ENCODE measurements around the gene SLFN5.
"Not testable (repeated sequence)": the region's sequence is repeated elsewhere in the genome, so short reads cannot be mapped to it uniquely, and the experiment has no call there.

The SLFN5 gene

DNA sequence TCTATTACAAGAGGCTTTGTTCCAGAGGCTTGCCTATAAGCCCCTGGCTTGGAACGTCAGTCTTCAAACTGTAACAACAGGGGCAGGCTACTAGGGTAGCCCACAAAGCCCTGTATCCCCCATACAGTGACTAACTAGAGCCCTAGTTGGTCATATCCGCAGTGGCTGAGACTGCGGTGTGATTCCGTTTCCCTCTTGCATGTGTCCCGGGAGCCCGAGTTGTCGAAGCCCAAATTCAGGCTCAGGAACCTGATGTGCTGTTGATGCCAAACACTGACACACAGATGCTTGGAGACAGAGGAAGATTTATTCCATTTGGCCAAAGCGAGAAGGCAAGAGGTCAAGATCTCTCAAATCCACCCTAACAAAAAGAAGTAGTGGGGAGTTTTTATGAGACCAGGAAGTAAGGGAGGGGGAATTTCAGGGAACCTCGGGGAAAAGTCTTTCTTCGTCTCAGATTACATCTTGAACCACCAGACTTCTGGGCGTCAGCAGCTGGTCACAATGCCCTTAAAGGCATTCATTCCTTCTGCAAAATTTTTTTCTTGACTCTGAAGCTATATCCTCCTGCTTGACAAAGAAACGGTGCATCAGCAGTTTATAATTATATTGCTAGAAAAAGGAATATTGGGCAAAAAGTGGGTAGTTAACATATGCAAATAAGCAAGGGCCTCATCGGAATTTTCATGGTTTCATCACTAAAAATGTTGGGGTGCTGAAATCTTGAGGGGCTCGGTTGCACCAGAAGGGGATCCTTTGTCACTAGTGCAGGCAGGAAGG, 879 bp downstream of the SLFN5 start:
- peak; percentile 41 for DNase-seq

DNA sequence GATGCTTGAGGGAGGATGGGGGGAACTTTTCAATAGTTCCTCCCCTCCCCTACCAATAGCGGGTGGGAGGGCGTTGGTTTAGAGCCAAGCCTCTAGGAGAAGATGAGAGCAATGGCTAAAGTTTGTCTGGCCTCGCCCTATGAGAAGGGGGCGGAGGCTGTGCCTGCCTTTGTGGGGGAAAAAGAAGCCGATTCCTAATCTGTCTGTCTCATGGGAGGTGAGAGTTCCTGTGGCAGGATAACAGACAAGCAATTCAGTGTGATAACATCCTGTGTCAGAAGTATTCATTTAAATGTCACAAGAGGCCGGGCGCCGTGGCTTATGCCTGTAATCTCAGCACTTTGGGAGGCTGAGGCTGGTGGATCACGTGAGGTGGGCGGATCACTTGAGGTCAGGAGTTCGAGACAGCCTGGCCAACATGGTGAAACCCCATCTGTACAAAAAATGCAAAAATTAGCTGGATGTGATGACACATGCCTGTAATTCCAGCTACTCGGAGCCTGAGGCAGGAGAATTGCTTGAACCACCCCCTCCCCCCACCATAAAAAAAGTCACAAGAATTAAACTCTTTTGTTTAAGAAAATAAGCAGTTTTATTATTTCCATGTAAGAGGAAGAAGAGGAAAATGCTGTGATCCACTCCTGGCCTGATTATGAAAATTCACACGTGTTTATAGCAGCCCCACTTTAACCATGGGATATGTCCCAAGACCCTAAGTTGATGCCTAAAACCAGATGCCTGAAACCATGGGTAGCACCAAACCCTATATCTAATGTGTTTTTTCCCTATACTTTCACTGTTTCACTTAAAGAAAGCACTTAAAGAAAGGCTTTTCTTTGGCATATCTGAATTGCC, 1.7 kb downstream of the SLFN5 start:
- DNase-seq, result peak; percentile 90

DNA sequence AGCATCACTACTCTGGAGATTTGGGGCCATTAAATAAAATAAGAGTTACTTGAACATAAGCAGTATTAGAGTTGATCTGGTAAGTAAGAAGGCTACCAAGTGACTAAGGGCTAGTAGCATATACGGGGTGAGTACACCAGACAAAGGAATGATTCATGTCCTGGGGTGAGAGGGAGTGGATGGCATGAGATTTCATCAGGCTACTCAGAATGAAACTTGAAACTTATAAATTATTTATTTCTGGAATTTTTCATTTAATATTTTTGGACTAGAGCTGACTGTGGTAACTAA, 2.3 kb downstream of the SLFN5 start:
- DNase-seq, result peak; percentile 12

DNA sequence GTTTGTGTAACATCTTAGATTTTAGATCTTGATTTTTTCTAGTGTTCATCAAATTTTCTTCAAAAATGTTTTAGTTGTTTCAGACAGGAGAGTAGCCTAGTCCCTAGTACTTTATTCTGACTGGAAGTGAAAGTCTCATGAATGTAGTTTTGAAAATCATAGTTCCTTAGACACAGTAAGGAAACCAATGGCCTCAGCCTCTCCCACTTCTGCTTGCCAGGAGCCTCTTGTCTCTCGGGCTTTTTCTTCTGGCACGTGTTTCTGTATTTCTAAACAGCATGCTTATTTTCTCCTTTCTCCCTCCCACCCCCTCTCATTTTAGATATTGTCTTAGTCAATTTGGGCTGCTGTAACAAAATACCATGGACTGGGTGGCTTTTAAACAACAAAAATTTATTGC, 9.8 kb downstream of the SLFN5 start:
- DNase-seq, result no peak

DNA sequence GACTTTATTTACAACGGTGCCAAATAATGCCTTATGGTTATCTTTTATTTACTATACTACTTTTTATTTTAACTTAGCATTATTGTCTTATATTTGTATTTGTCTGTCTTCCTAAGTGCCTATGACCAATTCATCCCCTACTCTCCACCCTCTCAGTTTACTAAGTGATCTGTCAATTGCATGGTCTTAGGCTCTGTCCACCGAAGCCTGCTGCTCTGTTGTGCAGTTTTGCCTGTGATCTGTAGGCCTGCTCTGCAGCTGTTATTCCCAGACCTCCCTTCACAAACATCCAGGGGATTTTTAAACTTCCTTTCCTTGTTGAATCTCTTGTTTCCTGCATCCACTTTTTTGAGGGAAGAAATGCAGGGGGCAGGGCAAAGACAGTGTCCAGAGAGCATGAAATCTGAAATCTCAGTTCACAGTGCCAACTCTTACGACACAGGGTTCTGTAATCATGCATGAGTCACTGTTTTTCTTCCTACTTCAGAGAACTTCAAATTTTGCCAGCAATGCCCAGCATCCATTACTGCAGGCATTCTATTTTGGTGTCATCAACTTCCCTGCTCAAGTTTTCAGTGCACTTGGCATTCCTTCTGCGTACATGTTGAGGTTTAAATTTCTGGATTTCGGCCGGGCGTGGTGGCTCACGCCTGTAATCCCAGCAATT, 11.4 kb downstream of the SLFN5 start:
- no peak for DNase-seq

DNA sequence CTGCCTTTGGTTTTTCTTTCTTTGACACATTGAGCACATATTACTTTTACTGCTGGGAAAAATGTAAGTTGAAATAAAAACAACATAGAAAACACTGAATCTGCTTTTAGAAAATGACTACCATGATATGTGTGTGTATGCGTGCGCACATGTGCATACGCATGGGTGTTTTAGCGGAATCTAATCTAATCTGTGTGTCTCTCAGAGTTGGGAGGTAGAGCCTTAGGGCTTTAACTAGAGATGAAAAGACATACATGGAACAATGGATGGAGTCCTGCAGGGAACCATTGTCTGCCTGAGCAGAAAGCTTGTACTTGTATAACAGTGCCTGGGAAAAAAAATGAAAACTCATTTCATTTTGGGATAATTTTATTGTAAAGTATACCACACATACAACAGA, 12.4 kb downstream of the SLFN5 start:
- no peak for DNase-seq

DNA sequence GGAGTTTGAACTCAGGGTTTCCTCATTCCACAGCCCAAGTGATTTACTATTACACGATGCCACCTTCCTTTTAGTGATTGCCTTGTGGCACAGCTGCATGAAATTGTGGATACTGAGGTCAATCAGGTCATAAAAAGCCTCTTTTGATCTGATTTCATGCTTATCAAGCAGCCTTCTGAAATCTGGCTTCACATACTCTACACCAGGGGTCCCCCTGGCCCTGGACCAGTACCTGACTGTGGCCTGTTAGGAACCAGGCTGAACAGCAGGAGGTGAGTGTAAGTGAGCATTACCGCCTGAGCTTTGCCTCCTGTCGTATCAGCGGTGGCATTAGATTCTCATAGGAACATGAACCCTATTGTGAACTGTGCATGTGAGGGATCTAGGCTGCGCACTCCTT, 13.8 kb downstream of the SLFN5 start:
- no peak for DNase-seq

DNA sequence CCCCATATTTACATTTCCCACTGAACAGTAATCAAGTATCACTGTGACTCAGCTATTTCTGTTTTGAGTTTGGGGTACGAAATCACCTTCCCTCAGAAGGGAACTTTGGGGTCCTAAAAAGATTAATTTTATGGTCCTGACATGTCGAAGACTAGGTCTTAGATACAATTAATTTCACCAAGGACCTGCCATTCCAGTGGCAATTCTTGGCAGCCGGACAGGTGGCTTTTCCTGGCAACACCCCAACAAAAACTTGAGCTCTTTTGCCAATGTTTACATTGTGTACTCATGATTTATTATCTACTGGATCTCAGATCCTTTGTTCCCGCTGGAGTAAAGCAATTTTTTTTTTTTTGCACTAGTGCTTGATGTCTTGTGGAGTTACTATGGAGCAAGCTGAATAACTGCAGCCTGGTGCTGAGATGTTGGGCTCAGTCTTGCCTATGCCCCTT, 14.4 kb downstream of the SLFN5 start:
- DNase-seq, result no peak

DNA sequence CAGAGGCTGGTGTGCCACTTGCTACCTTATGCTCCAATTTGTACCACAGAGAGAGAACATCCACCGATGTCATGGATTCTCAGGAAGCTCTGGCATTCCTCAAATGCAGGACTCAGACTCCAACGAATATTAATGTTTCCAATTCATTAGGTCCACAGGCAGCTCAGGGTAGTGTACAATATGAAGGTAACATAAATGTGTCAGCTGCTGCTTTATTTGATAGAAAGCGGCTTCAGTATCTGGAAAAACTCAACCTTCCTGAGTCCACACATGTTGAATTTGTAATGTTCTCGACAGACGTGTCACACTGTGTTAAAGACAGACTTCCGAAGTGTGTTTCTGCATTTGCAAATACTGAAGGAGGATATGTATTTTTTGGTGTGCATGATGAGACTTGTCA, 16.1 kb downstream of the SLFN5 start:
- no peak for DNase-seq

DNA sequence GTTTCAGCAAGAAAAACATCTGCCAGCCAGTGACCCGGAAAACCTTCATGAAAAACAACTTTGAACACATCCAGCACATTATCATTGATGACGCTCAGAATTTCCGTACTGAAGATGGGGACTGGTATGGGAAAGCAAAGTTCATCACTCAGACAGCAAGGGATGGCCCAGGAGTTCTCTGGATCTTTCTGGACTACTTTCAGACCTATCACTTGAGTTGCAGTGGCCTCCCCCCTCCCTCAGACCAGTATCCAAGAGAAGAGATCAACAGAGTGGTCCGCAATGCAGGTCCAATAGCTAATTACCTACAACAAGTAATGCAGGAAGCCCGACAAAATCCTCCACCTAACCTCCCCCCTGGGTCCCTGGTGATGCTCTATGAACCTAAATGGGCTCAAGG, 22.2 kb downstream of the SLFN5 start:
- no peak for DNase-seq

DNA sequence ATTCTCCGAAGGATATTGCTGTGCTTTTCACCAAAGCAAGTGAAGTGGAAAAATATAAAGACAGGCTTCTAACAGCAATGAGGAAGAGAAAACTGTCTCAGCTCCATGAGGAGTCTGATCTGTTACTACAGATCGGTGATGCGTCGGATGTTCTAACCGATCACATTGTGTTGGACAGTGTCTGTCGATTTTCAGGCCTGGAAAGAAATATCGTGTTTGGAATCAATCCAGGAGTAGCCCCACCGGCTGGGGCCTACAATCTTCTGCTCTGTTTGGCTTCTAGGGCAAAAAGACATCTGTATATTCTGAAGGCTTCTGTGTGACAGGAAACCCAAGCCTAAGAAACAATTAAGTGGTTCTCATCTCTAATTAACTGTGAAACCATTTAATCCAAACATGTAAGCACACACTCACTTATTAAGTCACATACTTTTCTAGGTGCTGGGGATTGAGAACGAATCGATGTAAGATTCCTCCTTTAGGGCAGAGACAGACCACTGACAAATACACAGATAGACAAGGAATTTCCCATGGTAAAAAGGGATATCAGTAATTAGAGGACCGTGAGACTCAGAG, 22.8 kb downstream of the SLFN5 start:
- DNase-seq, result no peak

DNA sequence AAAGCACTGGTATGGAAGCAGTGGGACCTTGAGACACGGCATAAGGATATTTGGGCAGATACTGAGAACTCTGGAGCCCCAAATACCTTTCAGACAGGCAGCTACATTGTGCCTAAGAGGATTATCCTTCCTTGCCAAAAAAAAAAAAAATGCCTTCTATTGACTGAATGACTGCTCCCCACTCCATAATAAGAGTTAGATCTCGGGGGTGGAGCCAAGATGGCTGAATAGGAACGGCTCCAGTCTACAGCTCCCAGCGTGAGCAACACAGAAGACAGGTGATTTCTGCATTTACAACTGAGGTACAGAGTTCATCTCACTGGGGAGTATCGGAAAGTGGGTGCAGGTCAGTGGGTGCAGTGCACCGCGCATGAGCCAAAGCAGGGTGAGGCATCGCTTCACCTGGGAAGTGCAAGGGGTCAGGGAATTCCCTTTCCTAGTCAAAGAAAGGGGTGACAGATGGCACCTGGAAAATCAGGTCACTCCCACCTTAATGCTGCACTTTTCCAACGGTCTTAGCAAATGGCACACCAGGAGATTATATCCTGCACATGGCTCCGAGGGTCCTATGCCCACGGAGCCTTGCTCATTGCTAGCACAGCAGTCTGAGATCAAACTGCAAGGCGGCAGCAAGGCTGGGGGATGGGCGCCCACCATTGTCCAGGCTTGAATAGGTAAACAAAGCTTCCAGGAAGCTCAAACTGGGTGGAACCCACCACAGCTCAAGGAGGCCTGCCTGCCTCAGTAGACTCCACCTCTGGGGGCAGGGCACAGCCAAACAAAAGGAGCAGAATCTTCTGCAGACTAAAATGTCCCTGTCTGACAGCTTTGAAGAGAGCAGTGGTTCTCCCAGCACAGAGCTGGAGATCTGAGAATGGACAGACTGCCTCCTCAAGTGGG, 31.5 kb downstream of the SLFN5 start:
- DNase-seq, result not testable (repeated sequence)

DNA sequence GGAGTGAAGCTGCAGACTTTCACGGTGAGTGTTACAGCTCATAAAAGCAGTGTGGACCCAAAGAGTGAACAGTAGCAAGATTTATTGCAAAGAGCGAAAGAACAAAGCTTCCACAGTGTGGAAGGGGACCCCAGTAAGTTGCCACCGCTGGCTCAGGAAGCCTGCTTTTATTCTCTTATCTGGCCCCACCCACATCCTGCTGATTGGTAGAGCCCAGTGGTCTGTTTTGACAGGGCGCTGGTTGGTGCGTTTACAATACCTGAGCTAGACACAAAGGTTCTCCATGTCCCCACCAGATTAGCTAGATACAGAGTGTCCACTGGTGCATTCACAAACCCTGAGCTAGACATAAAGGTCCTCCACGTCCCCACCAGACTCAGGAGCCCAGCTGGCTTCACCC, 35.6 kb downstream of the SLFN5 start:
- DNase-seq, result not testable (repeated sequence)

DNA sequence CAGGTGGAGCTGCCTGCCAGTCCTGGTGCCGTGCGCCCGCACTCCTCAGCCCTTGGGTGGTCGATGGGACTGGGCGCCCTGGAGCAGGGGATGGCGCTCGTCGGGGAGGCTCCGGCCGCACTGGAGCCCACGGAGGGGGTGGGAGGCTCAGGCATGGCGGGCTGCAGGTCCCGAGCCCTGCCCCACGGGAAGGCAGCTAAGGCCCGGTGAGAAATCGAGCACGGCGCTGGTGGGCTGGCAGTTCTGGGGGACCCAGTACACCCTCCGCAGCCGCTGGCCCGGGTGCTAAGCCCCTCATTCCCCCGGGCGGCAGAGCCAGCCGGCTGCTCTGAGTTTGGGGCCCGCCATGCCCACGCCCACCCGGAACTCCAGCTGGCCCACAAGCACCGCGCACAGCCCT, 36.0 kb downstream of the SLFN5 start:
- not testable (repeated sequence) for DNase-seq

DNA sequence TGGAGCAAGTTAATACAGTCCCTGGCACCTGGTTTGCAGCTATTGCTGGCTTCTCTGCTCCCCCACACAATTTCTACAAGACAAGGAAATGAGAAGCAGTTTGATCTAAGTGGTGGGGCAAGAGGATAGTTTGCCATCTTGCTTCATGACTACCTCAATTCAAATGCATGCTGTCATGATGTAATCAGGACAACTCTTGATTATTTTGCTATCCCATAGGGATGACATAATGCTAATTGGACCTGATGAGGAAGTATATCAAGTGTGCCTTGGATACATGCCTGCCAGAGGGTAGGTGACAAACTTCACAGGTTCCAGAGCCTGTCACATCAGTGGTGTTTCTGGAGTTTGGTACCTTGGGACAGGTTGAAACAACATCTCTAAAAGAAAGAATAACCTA, 40.9 kb downstream of the SLFN5 start:
- no peak for DNase-seq

DNA sequence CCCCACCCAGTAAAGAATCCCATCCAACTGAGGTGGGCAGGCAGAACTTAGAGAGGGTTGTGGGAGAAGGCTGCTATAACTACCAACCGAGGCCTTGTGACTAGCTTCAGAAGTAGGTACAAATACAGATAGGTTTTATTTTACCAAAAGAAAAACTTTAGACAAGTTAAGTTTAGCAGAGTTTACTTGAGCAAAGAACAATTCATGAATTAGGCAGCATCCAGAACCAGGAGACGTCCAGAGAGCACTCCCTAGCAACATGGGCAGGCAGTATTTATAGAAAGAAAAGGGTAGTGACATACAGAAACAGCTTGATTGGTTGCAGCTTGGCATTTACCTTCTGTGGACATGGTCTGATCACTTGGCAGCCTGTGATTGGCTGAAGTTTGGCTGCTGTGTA, 42.1 kb downstream of the SLFN5 start:
- DNase-seq, result no peak

DNA sequence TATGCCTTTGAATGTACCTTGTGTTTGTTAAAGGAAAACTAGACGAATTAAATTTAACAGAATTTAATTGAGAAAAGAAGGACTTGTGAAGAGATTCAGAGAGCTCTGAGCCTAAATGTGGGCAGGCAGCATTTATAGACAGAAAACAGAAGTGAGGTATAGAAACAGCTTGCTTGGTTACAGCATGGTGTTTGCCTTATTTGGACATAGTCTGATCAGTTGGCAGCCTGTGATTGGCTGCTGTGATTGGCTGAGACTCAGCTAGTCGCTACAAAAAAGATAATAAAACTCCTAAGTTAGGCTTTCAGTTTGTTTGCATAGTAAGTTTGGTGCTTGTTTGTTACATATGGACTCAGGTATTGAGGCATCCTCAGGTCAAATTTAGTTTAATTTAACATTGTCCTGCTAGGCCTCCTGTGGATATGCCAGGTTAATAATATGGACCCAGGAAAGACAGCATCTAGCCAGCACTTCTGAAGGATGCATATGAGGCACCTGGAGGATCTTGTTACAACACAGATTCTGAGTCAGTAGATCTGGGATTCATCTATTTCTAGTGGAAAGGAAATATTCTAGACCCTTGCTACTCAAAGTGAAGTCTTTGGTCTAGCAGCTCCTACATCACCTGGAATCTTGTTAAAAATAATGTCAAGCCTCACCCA, 43.4 kb downstream of the SLFN5 start:
- DNase-seq, result no peak

DNA sequence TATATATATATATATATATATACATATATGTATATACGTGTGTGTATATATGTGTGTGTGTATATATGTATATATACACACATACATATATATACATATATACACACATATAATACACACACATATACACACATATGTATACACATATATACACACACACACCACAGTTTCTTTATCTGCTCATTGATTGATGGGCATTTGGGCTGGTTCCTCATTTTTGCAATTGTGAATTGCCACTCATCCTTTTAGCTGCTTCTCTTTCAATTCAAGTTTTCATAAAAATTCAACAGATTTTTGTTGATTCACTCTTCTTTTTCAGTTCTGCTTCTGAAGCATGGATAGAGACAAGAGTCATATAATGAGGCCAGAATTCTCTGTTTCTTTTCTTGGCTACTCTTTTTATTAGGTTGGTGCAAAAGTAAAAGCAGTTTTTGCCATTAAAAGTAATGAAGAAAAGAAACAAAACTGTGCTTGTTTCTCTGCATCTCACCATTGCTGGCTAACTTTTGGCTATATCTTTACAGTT, 44.5 kb downstream of the SLFN5 start:
- DNase-seq, result no peak

DNA sequence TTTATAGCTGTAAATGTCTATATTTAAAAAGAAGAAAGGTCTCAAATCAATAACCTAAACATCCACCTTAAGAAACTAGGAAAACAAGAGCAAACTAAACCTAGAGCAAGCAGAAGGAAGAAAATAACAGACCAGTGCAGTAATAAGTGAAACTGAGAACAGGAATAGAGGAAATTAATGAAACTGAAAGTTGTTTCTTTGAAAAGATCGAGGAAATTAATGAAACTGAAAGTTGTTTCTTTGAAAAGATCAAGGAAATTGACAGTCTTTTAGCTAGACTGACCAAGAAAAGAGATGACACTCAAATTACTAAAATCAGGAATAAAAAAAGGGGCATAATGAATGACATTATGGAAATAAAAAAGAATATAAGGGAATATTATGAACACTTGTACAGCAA, 46.4 kb downstream of the SLFN5 start:
- no peak for DNase-seq

DNA sequence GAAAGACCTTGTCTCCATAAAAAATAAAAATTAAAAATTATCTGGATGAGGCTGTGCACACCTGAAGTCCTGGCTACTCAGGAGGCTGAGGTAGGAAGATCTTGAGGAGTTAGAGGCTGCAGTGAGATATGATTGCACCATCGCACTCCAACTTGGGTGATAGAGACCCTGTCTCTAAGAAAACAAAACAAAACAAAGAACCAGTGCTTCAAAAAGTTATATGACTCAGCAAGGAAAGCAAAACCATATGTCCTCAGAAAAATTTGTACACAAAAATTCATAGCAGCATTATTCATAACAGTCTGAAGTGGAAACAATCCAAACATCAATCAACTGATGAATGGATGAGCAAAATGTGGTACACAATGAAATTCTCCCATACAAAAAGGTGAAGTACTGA, 48.9 kb downstream of the SLFN5 start:
- no peak for DNase-seq

DNA sequence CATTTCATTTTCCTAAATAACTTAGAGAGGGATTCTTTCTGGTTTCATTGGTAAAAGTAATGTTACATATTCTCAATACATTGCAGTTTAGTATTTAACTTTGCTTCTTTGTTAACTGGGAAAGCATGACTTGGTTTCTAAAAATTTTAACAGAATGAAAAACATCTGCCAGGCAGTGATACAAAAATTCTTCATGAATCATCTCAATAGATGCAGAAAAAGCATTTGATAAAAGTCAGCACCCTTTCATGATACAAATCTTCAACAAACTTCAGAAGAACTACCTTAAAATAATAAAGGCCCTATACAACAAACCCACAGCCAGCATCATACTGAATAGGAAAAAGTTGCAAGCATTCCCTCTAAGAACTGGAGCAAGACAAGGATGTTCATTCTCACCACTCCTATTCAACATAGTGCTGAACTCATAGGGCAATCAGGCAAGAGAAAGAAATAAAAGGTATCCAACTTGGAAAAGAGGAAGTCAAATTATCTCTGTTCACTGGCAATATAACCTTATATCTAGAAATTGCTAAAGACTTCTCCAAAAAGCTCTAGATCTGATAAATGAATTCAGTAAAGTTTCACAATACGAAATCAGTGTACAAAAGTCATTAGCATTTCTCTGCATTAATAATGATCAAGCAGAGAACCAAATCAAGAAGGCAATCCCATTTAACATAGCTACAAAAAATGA, 50.4 kb downstream of the SLFN5 start:
- DNase-seq, result no peak

Data from stimulated activated naive CD4-positive, alpha-beta T cell treated with Interleukin-2 at 50 U/mL for 16 hours (primary cell).